Naive thymus-derived CD4-positive, alpha-beta T cell (primary cell): ENCODE data around the gene COL9A3. TPM values are rescaled to one million over a fixed set of nuclear protein-coding genes. Genes with fewer than 3 reads are reported as not detected.
A peak's percentile ranks its signal among the peaks of the same experiment; 100 is the strongest.

Source experiments
- ATAC-seq: fragments of 150-1000 bp; cut with Tn5 transposase; 2 replicates; pipeline ENCODE4 v1.10.0; 2021; ENCODE audit warnings: mild to moderate bottlenecking, moderate library complexity
- CTCF ChIA-PET: fragments of 350-600 bp; sonication (Branson Sonifier 250); formaldehyde crosslinking; loops from one replicate; lab custom pipeline; 2021; ENCODE audit warnings: antibody characterized with exemption; lab: Charles Lee
- POLR2A ChIA-PET: fragments of 350-600 bp; sonication (Branson Sonifier 250); formaldehyde crosslinking; loops from one replicate; lab custom pipeline; 2021; ENCODE audit warnings: antibody characterized with exemption, inconsistent platforms; lab: Charles Lee
- DNase-seq, 9 donors: peaks; one replicate each; pipeline versions ENCODE4 v3.0.0 to v3.0.0-alpha.2; 2020 to 2022; ENCODE audit warnings: mixed read lengths in 1 of 9
- H3K27ac ChIP-seq: one replicate; pipeline ENCODE4 v1.7.0; 2013; ENCODE audit warnings: mild to moderate bottlenecking, low read depth, low read length, moderate library complexity
- H3K27me3 ChIP-seq, 2 donors: one replicate each; pipeline ENCODE4 v1.7.0; 2013; ENCODE audit warnings: low read length in 2 of 2, mild to moderate bottlenecking in 2 of 2, moderate library complexity in 2 of 2; ENCODE audit not compliant: control insufficient read depth in 2 of 2, insufficient read depth in 2 of 2
- H3K36me3 ChIP-seq, 3 experiments: 1 replicate in 2 of 3; 2 replicates in 1 of 3; pipeline ENCODE4 v1.7.0; 2013; ENCODE audit warnings: low read length in 3 of 3, mild to moderate bottlenecking in 3 of 3, moderate library complexity in 1 of 3; ENCODE audit not compliant: insufficient read depth in 3 of 3, control insufficient read depth in 2 of 3
- H3K4me1 ChIP-seq, 2 donors: one replicate each; pipeline ENCODE4 v1.7.0; 2013; ENCODE audit warnings: low read length in 2 of 2, mild to moderate bottlenecking in 2 of 2, moderate library complexity in 1 of 2; ENCODE audit not compliant: control insufficient read depth in 2 of 2, insufficient read depth in 2 of 2
- H3K4me3 ChIP-seq: 2 replicates; pipeline ENCODE4 v1.7.0; 2013; ENCODE audit warnings: mild to moderate bottlenecking, low read length
- H3K9me3 ChIP-seq, 3 experiments: 1 replicate in 2 of 3; 2 replicates in 1 of 3; pipeline ENCODE4 v1.7.0; 2013; ENCODE audit warnings: low read length in 3 of 3; ENCODE audit not compliant: control insufficient read depth in 2 of 3
- H3K27ac Mint-ChIP-seq, 9 donors: one replicate each; pipeline ENCODE4 v1.8.0; 2020 to 2022; ENCODE audit warnings: mixed read lengths in 9 of 9, mild to moderate bottlenecking in 8 of 9, moderate library complexity in 5 of 9, inconsistent platforms in 2 of 9
- H3K27me3 Mint-ChIP-seq, 5 donors: one replicate each; pipeline ENCODE4 v1.8.0; 2021 to 2022; ENCODE audit warnings: mixed read lengths in 5 of 5, mild to moderate bottlenecking in 1 of 5
- H3K36me3 Mint-ChIP-seq, 5 donors: one replicate each; pipeline ENCODE4 v1.8.0; 2020 to 2022; ENCODE audit warnings: mixed read lengths in 5 of 5, mild to moderate bottlenecking in 3 of 5, inconsistent platforms in 1 of 5
- H3K4me1 Mint-ChIP-seq, 7 donors: one replicate each; pipeline ENCODE4 v1.8.0; 2020 to 2022; ENCODE audit warnings: mixed read lengths in 7 of 7, mild to moderate bottlenecking in 3 of 7, inconsistent platforms in 1 of 7
- H3K4me3 Mint-ChIP-seq, 10 donors: one replicate each; pipeline ENCODE4 v1.8.0; 2020 to 2022; ENCODE audit warnings: mild to moderate bottlenecking in 10 of 10, mixed read lengths in 10 of 10, moderate library complexity in 6 of 10, inconsistent platforms in 2 of 10
- H3K9me3 Mint-ChIP-seq, 11 donors: one replicate each; pipeline ENCODE4 v1.8.0; 2020 to 2022; ENCODE audit warnings: mixed read lengths in 11 of 11, mild to moderate bottlenecking in 4 of 11, inconsistent platforms in 1 of 11, moderate library complexity in 1 of 11
- intact Hi-C, 2 donors: fragments of 100-400 bp; cut with micrococcal nuclease; formaldehyde crosslinking; loops; one replicate each; pipeline ENCODE4 v1.15.1; 2023
- polyA plus RNA-seq, 2 donors: library from polyadenylated mRNA; unstranded; fragments of 300-500 nt; fragmentation: Illumina TruSeq; gene quantifications; one replicate each; pipeline ENCODE4 v1.2.3, GENCODE V29; 2021
- total RNA-seq, 6 experiments: library from RNA in 5 of 6; stranded (reverse) in 5 of 6; gene quantifications; 1 replicate in 5 of 6; 2 replicates in 1 of 6; pipeline ENCODE4 v1.2.3 and lab custom pipeline; 2021 to 2026

Gene COL9A3
- total and polyA plus RNA-seq, 7 experiments from 2014 or later = 0.32 to 0.59 TPM; not detected in 5

GRCh38 chr20:62787866-62788265, 29.0 kb upstream of the COL9A3 start:
- DNase-seq (no peak), ATAC-seq (peak; percentile 28)
- H3K27me3 Mint-ChIP-seq = peaks cover 0 to 3% (median 0%) of the 10 kb centered on the region in 5 donors
- H3K4me3 ChIP-seq = no peak overlapping the region
- no peaks in the 10 kb centered on the region for H3K36me3 ChIP-seq
- no peaks in the 10 kb centered on the region for H3K9me3 Mint-ChIP-seq
- CTCF ChIA-PET = no interaction called here
- H3K9me3 ChIP-seq = no peaks in the 10 kb centered on the region
- peaks cover 8 to 19% (median 16%) of the 10 kb centered on the region in 7 donors for H3K4me1 Mint-ChIP-seq
- intact Hi-C loops = no loop called here
- no peaks in the 10 kb centered on the region for H3K36me3 Mint-ChIP-seq
- H3K27ac Mint-ChIP-seq = no peak overlapping the region
- no peak overlapping the region for H3K4me3 Mint-ChIP-seq
- no peak overlapping the region for H3K27ac ChIP-seq
- peaks cover 3 to 11% of the 10 kb centered on the region in 2 donors for H3K4me1 ChIP-seq
- POLR2A ChIA-PET = no interaction called here
- H3K27me3 ChIP-seq = no peaks in the 10 kb centered on the region

GRCh38 chr20:62788607-62789006, 28.2 kb upstream of the COL9A3 start:
- ATAC-seq = no peak
- Histone ChIP-seq H3K4me3 (no peak overlapping the region), H3K4me1 (peaks cover 8 to 16% of the 10 kb centered on the region in 2 donors), H3K36me3 (no peaks in the 10 kb centered on the region), H3K27me3 (no peaks in the 10 kb centered on the region), H3K9me3 (no peaks in the 10 kb centered on the region), H3K27ac (no peak overlapping the region)
- ChIA-PET CTCF (interaction anchor here (0.6 to 0.7 kb wide), 2 partner anchors 7 to 56 kb away, joined by 3 to 5 read pairs; partner anchors contain the start of gene MRGBP), POLR2A (interaction anchor here (0.6 kb wide), 1 partner anchor 77 kb away, joined by 5 read pairs; no protein-coding TSS in a partner anchor)
- Mint-ChIP-seq H3K36me3 (no peaks in the 10 kb centered on the region), H3K4me1 (peaks cover 11 to 22% (median 20%) of the 10 kb centered on the region in 7 donors), H3K4me3 (no peak overlapping the region), H3K9me3 (no peaks in the 10 kb centered on the region), H3K27ac (no peak overlapping the region), H3K27me3 (peaks cover 0 to 3% (median 0%) of the 10 kb centered on the region in 5 donors)
- intact Hi-C loops = no loop called here
- DNase-seq = no peak

GRCh38 chr20:62790075-62790474, 26.8 kb upstream of the COL9A3 start:
- Histone ChIP-seq H3K27ac (no peak overlapping the region), H3K27me3 (no peaks in the 10 kb centered on the region), H3K36me3 (no peaks in the 10 kb centered on the region), H3K9me3 (no peaks in the 10 kb centered on the region), H3K4me1 (peaks cover 12 to 20% of the 10 kb centered on the region in 2 donors), H3K4me3 (no peak overlapping the region)
- Mint-ChIP-seq H3K27me3 (peaks cover 0 to 3% (median 0%) of the 10 kb centered on the region in 5 donors), H3K4me1 (peaks cover 11 to 30% (median 23%) of the 10 kb centered on the region in 7 donors), H3K36me3 (no peaks in the 10 kb centered on the region), H3K27ac (no peak overlapping the region), H3K9me3 (peaks cover 0 to 5% (median 0%) of the 10 kb centered on the region in 11 donors), H3K4me3 (no peak overlapping the region)
- ChIA-PET CTCF (interaction anchor here (0.7 kb wide), 2 partner anchors 20 to 44 kb away, joined by 3 to 5 read pairs; no protein-coding TSS in a partner anchor), POLR2A (interaction anchor here (0.7 to 1.2 kb wide), 2 partner anchors 17 to 296 kb away, joined by 3 to 4 read pairs; no protein-coding TSS in a partner anchor)
- DNase-seq (no peak), ATAC-seq (no peak)
- intact Hi-C loops = loop anchor here (5.0 to 10.0 kb wide), 7 partner anchors 147 to 945 kb away; partner anchors contain the start of genes CABLES2 (in 2 of the 2), RPS21 (in 2 of the 2), ADRM1 (in 1 of the 2) and GID8 (in 1 of the 2)

GRCh38 chr20:62791301-62792181, 25.3 kb upstream of the COL9A3 start:
- H3K27ac Mint-ChIP-seq = peak overlapping the region; percentile 9 to 93 (median 81)

GRCh38 chr20:62792182-62792939, 24.5 kb upstream of the COL9A3 start:
- DNase-seq (no peak), ATAC-seq (no peak)
- peak overlapping the region; percentile 22 for H3K27ac ChIP-seq
- CTCF ChIA-PET = interaction anchor here (0.6 to 1.5 kb wide), 11 partner anchors 8 to 191 kb away, joined by 3 to 8 read pairs (median 3); no protein-coding TSS in a partner anchor
- no peaks in the 10 kb centered on the region for H3K9me3 ChIP-seq
- intact Hi-C loops = loop anchor here (5.0 to 10.0 kb wide), 7 partner anchors 145 to 942 kb away; partner anchors contain the start of genes CABLES2 (in 2 of the 2), RPS21 (in 2 of the 2), ADRM1 (in 1 of the 2) and GID8 (in 1 of the 2)
- Mint-ChIP-seq H3K36me3 (no peaks in the 10 kb centered on the region), H3K27ac (peak overlapping the region in 7 of 9 donors; percentile 23 to 93 (median 85)), H3K27me3 (peaks cover 0 to 3% (median 0%) of the 10 kb centered on the region in 5 donors), H3K4me1 (peaks cover 15 to 35% (median 32%) of the 10 kb centered on the region in 7 donors), H3K9me3 (peaks cover 0 to 5% (median 0%) of the 10 kb centered on the region in 11 donors), H3K4me3 (peak overlapping the region in 8 of 10 donors; percentile 37 to 88 (median 80))
- no peak overlapping the region for H3K4me3 ChIP-seq
- peaks cover 15 to 24% of the 10 kb centered on the region in 2 donors for H3K4me1 ChIP-seq
- no peaks in the 10 kb centered on the region for H3K36me3 ChIP-seq
- no peaks in the 10 kb centered on the region for H3K27me3 ChIP-seq
- POLR2A ChIA-PET = interaction anchor here (1.0 to 4.6 kb wide), 7 partner anchors 9 to 124 kb away, joined by 3 to 65 read pairs (median 4); partner anchors contain the start of gene OGFR

More at GRCh38 chr20:62791301-62792181, 25.3 kb upstream of the COL9A3 start:
- H3K9me3 ChIP-seq = no peaks in the 10 kb centered on the region
- Mint-ChIP-seq H3K36me3 (no peaks in the 10 kb centered on the region), H3K9me3 (peaks cover 0 to 5% (median 0%) of the 10 kb centered on the region in 11 donors), H3K27me3 (peaks cover 0 to 3% (median 0%) of the 10 kb centered on the region in 5 donors), H3K4me1 (peaks cover 15 to 34% (median 28%) of the 10 kb centered on the region in 7 donors), H3K4me3 (peak overlapping the region in 3 of 10 donors; percentile 43 to 82 (median 62))
- CTCF ChIA-PET = interaction anchor here (0.6 to 1.5 kb wide), 12 partner anchors 8 to 217 kb away, joined by 3 to 8 read pairs (median 3); no protein-coding TSS in a partner anchor
- no peaks in the 10 kb centered on the region for H3K36me3 ChIP-seq
- no peak overlapping the region for H3K4me3 ChIP-seq
- POLR2A ChIA-PET = interaction anchor here (0.8 to 2.3 kb wide), 7 partner anchors 8 to 124 kb away, joined by 3 to 11 read pairs (median 3); no protein-coding TSS in a partner anchor
- peaks cover 12 to 20% of the 10 kb centered on the region in 2 donors for H3K4me1 ChIP-seq
- H3K27me3 ChIP-seq = no peaks in the 10 kb centered on the region
- intact Hi-C loops = loop anchor here (1.0 to 10.0 kb wide), 14 partner anchors 14 to 943 kb away; partner anchors contain the start of genes CABLES2 (in 2 of the 2), RPS21 (in 2 of the 2), ADRM1 (in 1 of the 2) and GID8 (in 1 of the 2)
- DNase-seq (peak in 8 of 9 donors; percentile 58 to 75 (median 66)), ATAC-seq (no peak)
- H3K27ac ChIP-seq = no peak overlapping the region
